NCI-H510A (cell line): Measurements from ENCODE around the gene PFKFB2.
"Not testable (repeated sequence)": the region's sequence is repeated elsewhere in the genome, so short reads cannot be mapped to it uniquely, and the experiment has no call there.

Experiments used
- DNase-seq: peaks from one replicate; lab custom pipeline; 2025; lab: John Stamatoyannopoulos, UW

Gene PFKFB2

DNA sequence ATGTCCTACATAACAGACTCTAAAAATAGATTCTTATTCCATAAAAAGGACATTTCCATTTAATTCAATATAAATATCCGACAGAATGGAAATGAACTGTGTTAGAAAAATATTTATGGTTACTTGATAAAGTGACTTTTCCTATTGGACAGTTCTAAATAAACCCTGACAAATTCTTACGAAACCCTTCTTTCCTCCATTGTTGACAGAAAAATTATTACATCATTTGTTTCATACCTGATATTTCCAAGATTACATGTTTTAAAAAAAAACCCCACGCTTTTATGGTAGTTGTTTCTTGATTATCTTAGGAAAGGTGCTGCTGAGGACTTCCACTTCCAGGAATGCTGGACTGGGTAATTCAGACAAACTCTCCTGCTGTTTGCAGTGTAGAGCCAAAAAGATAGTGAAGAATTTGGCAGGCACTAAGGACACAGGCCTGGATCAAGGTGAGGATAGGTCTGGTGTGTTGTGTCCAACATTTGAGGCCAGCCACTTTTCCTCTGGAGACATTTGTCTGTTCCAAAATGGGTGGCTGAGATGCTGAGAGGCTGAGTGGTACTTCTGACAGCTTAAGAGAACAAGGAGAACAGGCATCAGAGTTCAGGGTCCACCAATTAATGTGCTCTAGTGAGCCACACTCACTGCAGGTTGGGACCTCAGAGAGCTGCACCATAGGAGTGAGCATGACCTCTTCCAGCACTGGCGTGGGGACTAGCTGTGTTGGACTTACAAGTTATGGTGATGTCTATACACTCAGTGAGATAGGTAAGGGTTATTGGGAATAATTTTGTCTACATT is 13.5 kb upstream of the PFKFB2 start:
- no peak for DNase-seq

DNA sequence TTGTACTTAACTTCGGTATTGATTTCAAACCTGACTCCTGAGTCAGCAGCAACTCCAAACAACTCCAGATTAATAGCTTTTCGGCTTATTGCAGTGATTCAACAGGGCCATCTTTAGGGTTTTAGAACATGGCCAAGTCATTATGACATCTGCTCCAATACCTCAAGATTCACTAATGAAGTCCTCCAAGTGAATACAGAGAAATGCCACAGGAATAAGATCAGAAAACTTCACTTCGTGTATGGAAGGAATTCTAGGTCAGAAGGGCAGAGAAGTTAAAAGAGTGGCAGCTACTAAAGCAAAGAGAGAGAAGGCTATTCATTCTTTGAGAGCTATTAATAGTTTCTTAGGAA is 12.9 kb upstream of the PFKFB2 start:
- DNase-seq: no peak

DNA sequence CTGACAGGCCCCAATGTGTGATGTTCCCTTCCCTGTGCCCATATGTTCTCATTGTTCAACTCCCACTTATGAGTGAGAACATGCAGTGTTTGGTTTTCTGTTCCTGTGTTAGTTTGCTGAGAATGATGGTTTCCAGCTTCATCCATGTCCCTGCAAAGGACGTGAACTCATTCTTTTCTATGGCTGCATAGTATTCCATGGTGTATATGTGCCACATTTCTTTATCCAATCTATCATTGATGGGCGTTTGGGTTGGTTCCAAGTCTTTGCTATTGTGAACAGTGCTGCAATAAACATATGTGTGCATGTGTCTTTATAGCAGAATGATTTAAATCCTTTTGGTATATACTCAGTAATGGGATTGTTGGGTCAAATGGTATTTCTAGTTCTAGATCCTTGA is 11.7 kb upstream of the PFKFB2 start:
- DNase-seq: not testable (repeated sequence)

DNA sequence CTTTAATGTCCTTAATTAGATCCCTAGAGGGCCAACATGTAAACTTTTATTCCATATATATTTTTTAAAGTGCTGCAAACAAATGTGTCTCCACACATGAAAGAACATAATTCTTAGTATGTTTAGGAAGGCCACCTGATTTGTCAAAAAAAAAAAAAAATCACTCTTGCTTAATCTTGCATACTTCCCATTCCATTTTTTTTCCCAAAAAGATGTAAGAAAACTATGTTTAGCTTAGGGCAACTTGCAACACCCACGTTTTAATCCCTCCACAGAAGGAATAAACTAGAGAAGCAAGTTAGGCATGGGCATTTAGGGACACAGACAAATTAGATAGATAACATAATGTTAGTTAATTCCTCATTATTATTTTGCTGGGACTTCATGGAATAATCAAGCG is 7.6 kb upstream of the PFKFB2 start:
- DNase-seq: no peak

DNA sequence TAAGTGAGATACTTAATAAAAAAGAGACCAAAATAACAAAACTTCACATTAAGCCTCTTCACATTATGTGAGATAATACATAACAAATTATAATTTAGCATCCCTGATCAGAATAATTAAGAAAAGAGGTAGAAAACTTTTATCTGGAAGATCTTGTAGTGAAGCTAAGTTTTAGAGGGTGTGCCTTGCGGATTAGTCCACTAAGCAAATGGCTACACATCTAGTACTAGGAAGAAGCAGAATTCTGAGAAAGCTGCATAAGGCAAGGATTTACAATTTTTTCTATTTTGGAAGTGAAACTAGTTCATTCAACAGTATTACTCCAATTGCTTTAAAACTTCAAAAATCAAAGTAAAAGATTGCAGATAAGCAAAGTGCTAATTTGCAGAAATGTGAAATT is 5.6 kb upstream of the PFKFB2 start:
- no peak for DNase-seq

DNA sequence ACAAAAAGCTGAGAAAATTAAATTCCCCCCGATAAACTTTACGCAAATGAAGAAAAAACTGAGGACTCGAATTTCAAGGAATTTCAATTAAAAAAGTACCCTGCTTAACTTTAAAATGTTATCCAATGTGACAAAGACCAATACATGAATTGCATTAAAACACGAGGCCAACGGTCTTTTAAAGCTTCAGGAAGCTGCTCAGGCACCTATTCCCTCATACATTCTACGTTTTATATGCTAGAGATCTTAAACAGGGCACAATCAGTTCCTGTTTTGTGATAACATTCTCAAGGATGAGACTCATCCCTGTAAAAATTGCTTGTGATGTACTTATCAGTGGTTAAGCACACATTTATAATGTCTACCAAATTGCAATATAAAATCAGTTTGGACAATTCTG is 5.0 kb upstream of the PFKFB2 start:
- DNase-seq: no peak

DNA sequence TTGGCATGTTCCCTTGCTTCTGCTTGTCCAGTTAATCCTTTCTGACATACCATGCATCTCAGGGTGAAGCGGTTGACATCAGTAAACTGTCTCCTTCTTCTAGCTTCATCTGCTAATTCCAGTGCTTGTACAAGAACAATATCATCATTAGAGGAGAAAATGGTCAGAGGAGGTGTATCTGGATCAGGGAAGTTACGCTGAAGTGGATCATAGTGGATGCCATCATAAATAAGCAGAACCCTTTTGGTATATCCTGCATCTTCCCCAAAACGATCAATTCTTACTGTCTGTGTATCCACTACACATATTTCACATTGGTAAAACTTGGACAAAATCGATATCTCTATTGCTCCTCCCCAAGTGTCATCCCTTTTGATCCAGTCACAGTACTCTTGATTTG is 4.0 kb upstream of the PFKFB2 start:
- no peak for DNase-seq

DNA sequence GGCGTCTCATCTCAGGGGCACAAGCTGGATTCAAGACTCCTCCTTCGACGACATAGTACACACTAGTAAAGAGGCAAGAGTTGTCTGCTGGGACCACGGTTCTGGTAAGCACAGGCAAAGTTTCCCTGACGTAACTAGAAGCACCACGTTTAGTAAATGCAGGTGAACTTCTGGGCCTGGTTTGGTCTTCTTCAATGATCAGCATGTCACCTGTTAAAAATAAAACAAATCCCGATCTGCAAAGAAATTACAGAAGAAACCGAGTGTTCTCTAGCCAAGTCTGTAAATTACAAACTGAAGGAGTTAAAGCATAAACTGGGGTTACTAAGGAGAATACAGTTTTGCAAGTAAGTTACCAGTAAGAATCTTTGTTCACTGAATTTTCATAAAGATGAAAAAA is 3.6 kb upstream of the PFKFB2 start:
- no peak for DNase-seq

DNA sequence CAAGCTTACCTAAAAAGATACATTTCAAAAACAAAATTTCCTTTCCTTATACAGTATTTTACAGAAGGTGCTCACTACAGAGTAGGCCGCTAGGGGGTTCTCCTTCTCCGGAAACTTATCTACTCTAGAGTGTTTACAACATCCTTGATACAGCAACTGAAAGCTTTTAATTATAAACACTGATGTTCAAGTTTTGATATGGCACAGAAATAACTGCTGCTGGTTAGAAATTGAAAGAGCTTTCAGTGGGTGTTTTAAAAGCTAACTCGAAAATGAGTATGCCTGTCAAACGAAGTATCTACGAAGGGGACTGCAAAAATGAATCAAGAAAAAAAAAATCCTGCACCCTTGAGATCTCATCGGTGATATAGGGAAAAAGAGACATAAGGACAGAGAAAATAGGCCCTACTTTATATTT is 3.1 kb upstream of the PFKFB2 start:
- no peak for DNase-seq

DNA sequence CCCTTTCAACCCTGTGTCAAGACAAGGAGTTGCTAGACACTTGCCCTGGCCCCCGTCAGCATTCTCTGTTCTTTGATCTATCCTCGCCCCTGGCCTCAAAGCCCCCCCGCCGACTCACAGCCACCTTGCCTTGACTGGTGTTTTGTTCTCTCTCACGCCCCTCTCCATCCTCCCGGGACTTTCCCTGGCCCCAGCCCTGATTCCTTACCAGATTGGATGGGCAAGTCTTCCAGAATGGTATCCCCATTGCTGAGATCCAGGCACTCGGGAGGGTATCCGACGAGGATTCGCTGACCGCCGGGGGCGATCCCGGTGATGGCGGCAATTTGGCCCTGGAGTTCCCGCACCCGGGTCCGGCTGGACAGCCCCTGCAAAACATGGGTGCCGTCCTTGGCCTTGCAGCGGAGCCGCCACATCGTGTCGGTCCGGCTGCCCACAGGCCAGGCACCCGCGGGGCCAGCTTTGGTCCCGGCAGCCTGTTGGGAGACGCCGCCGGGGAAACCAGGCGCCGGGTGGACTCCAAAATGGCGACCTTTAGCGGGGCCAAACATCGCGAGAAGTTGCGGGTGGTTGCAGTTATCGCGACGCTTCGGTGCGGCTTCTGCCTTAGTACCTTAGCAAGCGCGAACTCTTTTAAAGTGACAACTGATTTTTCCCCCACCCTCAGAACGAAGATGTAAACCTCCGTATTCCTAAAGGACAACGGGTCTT is 2.4 kb upstream of the PFKFB2 start:
- DNase-seq: peak; percentile 88

DNA sequence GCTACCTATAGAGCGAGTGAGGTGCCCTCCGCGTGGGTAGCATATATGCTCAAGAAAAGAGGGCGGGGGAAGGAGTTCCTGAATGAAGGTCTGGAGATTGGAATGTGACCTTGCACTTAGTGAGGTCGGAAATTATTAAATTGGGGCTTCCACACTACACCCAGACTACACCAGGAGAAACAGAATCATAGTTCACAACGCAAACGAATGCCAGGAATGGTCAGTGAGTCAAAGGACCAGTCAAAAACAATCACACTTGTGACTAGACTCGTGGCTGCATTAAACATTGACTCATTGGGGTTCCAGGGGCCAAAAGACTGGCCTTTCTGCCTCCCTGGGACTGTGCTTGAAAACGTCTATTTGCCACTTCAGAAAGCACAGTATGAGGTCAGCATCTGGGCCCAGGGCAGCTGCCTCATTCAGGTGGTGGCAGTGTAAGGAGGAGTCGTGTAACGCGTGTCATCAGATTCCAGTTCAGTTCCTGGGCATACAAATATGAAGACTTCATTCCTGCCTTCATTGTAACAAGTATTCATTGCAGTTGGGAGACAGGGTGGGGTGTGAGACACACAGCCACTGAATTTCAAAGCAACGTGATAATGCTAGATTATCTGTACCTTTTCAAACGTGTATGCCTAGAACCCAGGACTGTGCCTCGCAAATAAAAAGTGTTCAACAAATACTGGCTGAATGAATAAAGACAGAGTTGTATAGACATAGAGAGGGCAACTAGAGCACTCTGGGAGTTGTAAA is 1.7 kb upstream of the PFKFB2 start, which contains the start of gene YOD1:
TSS of gene YOD1 (minus strand) at position 18 of the 753 bp plus-strand sequence. CDS start 178 bp downstream, outside the sequence.
- DNase-seq: peak; percentile 43

DNA sequence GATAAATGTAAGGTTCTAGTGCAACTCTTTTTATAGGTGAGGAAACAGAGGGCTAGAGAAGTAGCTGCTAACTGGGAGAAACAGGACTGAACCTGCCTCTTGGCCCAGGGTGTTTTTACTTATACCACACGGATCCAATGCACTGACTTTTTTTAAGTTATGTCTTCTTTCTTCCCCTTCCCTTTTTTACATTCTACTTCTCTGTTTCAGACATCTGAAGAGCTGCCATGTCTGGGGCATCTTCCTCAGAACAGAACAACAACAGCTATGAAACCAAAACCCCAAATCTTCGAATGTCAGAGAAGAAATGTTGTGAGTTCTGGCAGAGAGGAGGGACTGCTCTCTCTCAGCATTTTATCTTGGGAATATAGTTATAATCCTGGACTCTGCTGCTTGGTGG is 1.4 kb downstream of the PFKFB2 start:
- no peak for DNase-seq

DNA sequence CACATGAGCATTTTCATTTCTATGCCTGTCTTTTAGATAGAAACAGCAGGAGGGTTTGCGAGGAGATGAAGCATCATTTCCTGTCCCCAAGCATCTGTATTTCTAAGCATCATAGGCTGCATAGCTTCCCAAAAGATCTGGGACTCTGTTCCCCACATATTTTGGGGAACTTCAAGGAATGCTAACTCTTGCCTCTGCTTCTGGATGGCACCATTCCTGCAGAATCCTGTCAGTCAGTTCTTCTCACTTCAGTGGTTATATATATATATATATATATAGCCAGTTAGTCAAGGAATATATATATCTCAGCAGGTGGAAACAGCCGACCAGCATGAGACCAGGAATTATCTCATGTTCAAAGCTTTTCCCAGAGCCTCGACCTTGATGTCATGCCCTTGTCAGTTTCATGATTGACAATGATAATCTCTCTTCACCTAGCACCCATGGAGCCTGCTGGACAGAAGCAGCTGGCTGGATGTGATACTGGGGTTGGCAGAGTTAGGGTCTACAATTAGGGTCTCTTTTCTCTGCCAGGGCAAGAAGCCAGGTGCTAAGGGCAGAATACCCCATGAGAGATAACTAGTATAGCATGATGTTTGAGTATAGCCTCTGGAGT is 2.4 kb downstream of the PFKFB2 start:
- no peak for DNase-seq

DNA sequence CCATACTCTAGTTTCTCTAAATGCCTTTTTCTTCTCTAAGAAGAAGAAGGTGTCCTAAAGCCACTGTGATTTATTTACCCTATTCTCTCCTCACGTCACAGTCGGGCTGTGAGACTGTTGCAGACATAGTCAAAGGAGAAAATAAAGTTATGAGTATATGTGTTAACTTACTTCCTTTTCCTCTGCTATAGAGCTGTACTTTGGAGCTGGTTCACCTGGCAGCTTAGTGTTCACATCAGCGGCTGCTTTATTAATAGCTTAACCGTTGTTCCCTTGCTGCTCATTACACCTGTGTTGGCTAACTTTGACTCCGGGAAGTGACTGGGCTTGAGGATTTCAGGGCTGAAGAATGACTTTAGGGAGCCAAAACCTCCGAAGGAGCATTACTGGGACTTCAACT is 3.6 kb downstream of the PFKFB2 start:
- DNase-seq: no peak

DNA sequence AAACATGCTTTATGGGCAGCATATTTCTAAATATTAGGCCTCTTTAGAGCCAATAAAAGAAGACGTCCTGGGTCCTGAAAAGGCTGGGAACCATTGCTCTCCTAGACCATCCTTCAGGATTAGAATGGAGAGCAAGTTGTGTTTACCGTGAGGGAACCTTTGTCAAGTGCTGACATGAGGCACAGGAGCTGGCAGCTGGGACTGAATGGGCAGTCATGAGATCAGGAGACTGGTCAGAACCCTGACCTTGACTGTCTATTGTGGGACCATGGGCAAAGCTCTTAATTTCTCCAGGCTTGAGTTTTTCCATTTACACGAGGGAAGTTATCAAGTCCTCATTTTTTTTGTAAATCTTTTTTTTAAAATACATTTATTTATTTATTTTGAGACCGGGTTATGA is 5.2 kb downstream of the PFKFB2 start:
- DNase-seq: no peak

DNA sequence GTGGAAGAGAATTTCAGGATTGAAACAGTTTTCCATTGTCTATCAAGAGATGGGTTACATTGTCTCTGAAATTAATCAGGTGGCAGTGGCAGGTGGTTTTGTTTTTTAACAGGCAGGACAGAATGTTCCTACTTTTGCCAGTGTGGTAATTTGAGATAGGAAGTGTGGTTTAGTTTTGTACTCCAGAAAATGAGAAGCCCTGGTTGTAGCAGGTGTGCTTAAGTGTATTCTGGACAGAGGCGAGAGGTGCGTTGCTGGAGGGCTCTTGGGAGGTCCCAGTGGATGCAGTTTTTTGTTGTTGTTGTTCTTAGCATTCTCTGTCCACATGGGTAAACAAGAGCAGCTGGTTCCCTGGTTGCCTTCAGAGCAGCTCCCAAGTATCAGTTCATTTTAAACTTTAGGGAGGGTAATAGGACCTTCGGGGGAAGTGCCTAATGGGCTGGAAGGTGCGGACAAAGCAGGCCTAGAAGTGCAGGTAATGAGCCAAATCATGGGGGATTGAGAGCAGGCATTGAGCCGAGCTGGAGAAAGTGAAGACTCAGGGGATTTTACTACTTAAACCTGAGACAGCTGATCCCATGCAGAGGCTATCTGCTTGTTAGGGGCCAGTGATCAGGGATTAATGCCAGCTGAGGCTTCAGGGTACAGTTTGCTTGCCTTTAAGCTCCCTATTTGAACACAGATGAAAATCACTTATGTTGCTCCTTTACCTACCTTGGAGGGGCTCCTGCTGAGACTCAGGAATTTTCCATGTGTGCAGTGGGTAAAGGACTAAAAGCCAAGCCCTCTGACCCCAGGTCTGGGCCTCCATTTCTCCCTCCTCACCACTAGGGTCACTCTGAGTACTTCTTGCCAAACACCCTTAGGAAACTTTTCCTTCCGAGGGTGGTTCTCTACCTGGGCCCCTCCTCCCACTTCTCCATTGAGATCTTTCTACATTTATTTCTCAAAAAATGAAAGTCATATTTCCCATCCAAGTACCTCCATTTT is 6.1 kb downstream of the PFKFB2 start:
- peak; percentile 55 for DNase-seq

DNA sequence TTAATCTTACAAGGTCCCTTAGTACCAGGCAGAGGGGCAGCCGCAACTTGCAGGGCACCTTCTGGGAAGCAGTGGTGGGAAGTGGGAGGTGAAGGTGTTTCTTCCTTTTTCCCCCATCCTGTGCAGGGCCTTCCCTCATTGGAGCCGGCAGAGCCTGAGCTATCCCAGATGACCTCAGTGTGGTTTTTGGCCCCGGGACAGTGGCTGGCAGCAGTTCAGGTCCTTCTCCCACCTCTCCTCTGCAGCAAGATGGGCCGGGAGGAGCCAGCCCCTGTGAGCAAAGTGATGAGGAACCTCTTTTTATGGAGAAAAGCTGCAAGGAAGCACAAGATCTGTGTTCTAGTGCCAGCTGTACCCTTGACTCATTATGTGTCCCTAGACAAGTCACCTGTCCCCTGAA is 6.8 kb downstream of the PFKFB2 start:
- DNase-seq: no peak

DNA sequence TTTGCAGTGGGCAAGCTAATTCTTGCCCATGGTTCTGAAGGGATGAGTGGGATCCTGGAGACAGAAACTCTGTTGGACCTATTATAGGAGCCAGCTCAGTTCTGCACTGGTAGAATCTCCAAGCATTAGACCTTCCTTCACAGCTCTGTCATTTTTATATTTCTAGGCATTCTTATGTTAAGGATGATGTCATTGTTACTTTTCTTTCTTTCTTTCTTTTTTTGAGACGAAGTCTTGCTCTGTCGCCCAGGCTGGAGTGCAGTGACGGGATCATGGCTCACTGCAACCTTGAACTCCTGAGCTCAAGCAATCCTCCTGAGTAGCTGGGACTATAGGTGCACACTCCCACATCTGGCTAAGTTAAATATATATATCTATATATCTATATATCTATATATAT is 7.5 kb downstream of the PFKFB2 start:
- DNase-seq: no peak

DNA sequence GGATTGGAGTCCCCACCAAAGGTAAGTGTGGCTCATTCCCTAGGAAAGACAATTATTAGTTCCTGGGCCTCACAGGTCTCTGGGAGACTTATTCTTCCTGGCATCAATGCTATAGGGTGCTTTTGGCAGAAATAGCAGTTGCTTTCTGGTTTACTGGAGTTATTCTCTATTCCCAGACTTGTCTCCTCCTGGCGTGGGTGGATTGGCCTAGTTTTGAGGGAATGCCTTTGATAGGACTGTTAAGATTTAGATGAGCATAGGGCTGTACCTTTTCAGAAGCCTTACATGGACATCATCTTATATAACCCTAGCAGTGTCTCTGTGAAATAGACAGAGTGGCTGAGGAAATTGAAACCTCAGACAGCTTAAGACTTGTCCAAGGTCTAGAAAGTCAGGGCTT is 9.0 kb downstream of the PFKFB2 start:
- no peak for DNase-seq

DNA sequence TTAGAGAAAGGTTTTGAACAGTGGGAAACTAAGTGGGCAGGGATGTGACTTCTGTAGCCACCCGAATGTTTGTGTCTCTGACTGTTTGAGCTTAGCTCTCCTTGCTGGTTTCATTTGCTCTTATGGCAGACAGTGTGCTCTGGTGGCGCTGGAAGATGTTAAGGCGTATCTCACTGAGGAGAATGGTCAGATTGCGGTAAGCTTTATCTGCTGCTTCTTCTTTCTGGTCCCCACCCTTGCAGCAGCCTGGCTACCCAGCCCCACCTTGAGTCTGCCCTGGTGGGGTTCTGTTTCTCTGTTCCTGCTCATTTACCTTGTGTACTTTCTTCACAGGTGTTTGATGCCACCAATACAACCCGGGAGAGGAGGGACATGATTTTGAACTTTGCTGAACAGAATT is 9.9 kb downstream of the PFKFB2 start:
- no peak for DNase-seq

DNA sequence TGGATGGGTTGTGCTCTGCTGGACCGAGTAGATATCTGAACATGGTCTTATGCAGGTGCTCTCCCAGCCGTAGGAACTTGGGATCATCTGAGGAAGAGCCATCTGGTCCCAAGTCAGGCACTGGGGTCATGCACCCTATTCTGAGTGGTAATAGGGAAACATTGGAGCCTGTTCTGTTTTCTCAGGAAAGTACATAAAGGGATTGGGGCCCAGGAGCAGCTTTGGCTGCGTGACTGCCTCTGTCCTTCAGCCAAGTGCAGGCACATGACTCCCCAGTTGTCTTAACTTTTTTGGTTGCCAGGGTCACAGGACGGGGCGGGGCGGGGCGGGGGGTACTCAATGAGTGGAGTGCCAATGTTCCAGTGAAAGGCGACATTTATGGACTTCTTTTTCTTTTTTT is 11.5 kb downstream of the PFKFB2 start:
- DNase-seq: no peak
